Coronary artery (tissue), 2 donors: ENCODE data around the gene TBC1D20.
A peak's percentile ranks its signal among the peaks of the same experiment; 100 is the strongest.
"Not testable (repeated sequence)": the region's sequence is repeated elsewhere in the genome, so short reads cannot be mapped to it uniquely, and the experiment has no call there.

ENCODE experiments used
- DNase-seq: peaks from one replicate; pipeline ENCODE4 v3.0.0-alpha.2; 2017; ENCODE audit warnings: low spot score
- H3K27ac ChIP-seq, 2 donors: fragments of 200-600 bp; sonication (generic); one replicate each; pipeline ENCODE4 v1.5.1; 2016 to 2019
- H3K4me3 ChIP-seq: fragments of 200-600 bp; sonication (generic); 2 replicates; pipeline ENCODE4 v1.5.1; 2016; ENCODE audit warnings: mild to moderate bottlenecking, moderate library complexity
- TF ChIP-seq, protein P1 (sequence below): fragments of 200-600 bp; sonication (generic); IDR thresholded peaks from one replicate; pipeline ENCODE4 v1.5.1; 2019; ENCODE audit warnings: antibody characterized with exemption

Gene TBC1D20

DNA sequence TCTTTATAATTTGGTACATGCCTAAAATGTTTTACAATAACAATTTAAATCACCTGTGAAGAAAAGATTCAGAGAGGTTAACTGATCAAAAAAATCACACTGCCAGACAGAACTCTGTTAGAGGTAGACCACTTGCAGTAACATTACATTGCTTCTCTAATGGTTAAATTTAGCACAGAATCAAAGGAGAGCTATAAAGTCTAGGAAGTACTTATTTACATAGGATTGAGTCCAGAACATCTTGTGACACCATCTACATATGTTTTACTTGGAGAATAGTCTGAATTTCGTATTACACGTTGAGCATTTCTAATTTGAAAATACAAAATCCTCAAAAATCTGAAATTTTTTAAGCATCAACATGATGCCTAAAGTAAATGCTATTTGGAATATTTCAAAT is 17.2 kb upstream of the TBC1D20 start:
- Histone ChIP-seq H3K27ac (no peak overlapping the region), H3K4me3 (no peak overlapping the region)
- TF ChIP-seq, protein P1, sequence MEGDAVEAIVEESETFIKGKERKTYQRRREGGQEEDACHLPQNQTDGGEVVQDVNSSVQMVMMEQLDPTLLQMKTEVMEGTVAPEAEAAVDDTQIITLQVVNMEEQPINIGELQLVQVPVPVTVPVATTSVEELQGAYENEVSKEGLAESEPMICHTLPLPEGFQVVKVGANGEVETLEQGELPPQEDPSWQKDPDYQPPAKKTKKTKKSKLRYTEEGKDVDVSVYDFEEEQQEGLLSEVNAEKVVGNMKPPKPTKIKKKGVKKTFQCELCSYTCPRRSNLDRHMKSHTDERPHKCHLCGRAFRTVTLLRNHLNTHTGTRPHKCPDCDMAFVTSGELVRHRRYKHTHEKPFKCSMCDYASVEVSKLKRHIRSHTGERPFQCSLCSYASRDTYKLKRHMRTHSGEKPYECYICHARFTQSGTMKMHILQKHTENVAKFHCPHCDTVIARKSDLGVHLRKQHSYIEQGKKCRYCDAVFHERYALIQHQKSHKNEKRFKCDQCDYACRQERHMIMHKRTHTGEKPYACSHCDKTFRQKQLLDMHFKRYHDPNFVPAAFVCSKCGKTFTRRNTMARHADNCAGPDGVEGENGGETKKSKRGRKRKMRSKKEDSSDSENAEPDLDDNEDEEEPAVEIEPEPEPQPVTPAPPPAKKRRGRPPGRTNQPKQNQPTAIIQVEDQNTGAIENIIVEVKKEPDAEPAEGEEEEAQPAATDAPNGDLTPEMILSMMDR, result no peak
- no peak for DNase-seq

DNA sequence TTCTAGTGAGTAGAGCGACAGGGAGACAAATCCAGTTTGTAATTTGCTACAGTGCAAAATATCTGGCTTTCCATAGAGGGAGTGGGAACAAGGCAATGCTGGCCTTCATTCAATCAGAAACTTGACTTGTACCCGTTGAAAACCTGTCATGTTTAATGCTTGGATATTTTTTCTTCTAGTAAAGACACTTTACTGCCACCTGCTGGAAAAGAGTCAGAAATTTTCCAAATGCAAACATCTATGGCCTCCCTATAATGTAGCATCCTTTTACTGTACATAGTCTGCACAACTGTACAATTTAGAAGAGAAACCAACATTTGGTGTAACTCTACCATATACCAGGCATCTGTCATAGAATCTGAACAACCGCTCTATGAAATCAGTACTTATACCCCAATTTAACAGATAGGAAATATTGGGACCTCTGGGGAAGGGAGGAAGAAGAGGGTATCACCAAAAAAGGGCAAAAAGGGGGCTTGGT is 16.7 kb upstream of the TBC1D20 start:
- no peak for DNase-seq
- no peak overlapping the region for H3K27ac ChIP-seq
- TF ChIP-seq, protein P1, result peak; percentile 53
- no peak overlapping the region for H3K4me3 ChIP-seq

DNA sequence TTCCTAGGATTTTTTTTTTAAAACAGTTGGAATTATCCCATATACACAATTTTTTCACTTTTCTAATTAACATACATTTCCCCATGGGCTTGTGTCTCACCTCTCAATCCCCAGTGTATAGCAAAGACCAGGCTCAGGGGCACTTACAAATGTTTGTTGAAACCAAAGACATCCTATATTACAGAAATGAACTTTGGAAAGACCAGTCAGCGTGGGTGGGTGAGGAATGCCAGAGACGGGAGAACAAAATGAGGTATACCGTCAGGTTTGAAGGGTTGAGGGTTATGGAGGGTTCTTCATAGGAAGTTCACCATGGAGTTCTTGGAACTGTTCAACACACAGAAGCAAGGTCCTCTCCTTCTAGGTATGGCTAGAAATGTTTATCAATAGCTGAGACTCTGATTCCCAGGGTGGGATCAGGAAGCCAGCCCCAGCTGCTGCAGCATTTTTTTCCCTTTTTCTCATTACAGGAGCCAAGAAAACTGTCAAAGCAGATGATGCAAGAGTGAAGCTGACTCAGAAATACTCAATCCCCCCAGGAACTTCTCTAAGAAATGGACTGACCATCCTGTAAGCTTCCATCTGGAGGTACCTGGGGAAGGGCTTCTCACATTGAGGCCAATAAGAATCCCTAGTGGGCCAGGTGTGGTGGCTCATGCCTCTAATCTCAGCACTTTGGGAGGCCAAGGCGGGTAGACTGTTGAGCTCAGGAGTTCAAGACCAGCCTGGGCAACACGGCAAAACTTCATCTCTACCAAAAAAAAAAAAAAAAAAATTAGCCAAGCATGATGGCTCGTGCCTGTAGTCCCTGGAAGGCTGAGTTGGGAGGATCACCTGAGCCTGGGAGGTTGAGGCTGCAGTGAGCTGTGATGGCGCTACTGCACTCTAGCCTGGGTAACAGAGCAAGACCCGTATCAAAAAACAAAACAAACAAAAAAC is 15.9 kb upstream of the TBC1D20 start:
- Histone ChIP-seq H3K4me3 (no peak overlapping the region), H3K27ac (no peak overlapping the region)
- TF ChIP-seq, protein P1, result no peak
- DNase-seq, result no peak

DNA sequence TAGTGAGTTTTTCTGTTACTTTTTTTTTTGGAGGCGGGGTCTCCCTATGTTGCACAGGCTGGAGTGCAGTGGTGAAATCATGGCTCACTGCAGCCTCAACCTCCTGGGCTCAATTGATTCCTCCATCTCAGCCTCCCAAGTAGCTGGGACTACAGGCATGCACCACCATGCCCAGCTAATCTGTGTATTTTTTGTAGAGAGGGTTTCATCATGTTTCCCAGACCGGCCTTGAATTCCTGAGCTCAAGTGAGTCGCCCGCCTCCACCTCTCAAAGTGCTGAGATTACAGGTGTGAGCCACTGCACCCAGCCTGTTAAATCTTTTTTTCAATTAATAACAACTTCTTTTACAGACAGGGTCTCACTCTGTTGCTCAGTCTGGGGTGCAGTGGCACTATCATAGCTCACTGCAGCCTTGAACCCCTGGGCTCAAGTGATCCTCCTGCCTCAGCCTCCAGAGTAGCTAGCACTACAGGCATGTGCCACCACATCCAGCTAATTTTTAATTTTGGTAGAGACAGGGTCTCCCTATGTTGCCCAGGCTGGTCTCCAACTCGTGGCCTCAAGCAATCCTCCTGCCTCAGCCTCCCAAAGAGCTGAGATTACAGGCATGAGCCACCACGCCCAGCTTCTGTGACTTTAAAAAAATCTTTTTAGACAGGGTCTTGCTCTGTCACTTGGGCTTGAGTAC is 14.4 kb upstream of the TBC1D20 start:
- not testable (repeated sequence) for H3K27ac ChIP-seq, H3K4me3 ChIP-seq, DNase-seq

DNA sequence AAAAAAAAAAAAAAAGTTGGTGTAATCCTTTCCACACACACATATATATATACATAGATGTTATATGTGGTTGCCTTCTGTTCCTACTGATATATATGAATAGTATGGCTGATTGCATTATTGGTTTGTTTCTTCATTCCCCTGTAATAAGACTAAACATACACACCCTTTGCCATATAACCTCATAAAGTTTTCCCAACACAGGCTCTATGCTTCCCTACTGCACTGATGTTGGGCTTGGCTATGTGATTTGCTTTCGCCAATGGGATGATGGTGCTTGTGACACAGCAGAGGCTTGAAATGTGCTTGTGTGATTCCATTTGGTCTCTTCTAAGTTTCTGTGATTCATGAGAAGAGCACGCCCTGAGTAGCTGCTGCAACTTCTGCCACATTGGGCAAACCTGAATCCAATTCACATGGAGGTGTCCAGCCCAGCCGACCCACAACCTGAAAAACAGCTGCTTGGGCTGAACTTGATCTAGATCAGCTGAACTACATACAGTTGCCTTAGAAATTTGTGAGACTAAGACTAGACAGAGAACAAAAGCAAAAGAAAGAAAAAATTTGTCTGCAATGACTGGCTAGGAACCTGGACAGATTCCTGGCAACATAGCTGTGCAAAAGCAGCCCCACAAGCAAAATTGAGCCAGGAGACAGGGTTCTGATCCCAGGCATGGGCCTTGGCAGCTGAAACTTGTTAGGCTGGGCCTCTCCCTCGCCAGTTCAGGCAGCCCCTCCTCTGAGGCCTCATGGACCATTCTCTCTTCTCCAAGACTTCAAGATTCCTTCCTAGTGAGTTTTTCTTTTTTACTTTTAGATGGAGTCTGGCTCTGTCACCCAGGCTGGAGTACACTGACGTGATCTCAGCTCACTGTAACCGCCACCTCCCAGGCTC is 13.4 kb upstream of the TBC1D20 start:
- Histone ChIP-seq H3K4me3 (no peak overlapping the region), H3K27ac (no peak overlapping the region)
- TF ChIP-seq, protein P1, result no peak
- no peak for DNase-seq

DNA sequence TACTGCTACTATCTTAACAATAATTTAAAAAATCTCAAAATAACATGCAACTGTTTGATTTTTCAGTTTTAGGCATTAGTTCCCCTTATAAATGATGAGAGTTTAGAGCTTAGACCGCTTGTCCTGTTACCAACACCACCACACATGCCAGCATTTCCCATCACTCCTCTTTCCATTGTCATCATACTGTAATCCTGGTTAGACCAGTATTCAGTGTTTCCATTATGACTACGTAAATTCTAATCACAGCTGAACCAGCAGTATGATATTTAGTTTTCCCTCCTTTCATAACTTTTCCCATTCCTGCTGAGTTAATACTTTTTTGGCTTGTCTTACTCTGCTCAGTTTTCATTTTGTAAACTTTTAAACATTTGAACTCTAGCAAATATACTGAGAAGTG is 12.2 kb upstream of the TBC1D20 start:
- TF ChIP-seq, protein P1, result no peak
- Histone ChIP-seq H3K4me3 (no peak overlapping the region), H3K27ac (no peak overlapping the region)
- no peak for DNase-seq

DNA sequence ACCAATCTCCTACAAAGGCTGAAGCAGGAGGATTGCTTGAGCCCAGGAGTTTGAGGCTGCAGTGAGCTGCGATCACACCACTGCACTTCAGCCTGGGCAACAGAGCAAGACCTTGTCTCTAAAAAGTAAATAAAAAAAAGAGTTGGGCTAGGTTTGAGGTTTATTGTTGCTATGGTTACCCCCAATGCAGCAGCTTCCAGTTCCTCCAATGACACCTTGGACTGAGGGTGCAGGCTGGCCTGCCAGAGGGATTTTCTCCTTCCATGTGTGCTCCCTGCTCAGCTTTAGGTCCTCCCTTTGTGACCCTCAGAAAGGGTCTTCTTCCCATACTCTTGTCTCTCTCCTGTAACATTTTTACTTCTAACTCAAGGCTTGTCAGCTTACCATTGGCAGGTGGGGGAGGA is 10.6 kb upstream of the TBC1D20 start:
- no peak overlapping the region for H3K4me3 ChIP-seq
- H3K27ac ChIP-seq, result no peak overlapping the region
- TF ChIP-seq, protein P1, result no peak
- no peak for DNase-seq
